SIG-M5 treated with dmso at 0.1 percent for 504 hours (cell line): ENCODE data around the gene FBXO45.
A peak's percentile ranks its signal among the peaks of the same experiment; 100 is the strongest.
"Not testable (repeated sequence)": the region's sequence is repeated elsewhere in the genome, so short reads cannot be mapped to it uniquely, and the experiment has no call there.

Experiments used
- DNase-seq: peaks from one replicate; lab custom pipeline; 2025; ENCODE audit not compliant: unreplicated experiment; lab: John Stamatoyannopoulos, UW

The FBXO45 gene

DNA sequence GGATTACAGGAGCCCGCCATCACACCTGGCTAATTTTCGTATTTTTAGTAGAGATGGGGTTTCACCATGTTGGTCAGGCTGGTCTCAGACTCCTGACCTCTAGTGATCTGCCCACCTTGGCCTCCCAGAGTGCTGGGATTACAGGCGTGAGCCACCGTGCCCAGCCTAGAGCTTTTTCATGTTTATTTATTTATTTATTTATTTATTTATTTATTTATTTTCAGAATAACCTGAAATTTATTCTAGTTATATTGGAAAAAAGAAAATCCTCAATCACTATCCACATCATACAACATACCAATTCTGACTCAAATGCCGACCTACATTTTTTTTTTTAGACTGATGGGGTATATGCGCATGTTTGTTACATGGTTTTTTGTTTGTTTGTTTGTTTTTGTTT lies 46.8 kb downstream of the FBXO45 start:
- DNase-seq = not testable (repeated sequence)

DNA sequence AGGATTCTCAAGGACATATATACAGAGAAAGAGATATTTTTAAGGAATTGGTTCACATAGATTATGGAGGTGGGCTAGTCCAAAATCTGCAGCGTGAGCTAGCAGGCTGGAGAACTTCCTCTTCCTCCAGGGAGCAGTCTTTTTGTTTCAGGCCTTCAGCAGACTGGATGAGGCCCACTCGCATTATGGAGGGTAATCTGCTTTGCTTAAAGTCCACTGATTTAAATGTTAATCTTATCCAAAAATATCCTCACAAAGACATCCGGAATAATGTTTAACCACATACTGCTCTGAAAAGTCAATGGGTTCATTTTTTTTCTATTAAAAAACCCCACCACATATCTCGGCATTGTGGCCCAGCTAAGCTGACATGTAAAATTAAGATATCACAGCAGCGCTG lies 48.8 kb downstream of the FBXO45 start:
- DNase-seq = peak; percentile 66

GRCh38 chr3:196619223-196619622 lies 50.8 kb downstream of the FBXO45 start:
- DNase-seq = no peak

DNA sequence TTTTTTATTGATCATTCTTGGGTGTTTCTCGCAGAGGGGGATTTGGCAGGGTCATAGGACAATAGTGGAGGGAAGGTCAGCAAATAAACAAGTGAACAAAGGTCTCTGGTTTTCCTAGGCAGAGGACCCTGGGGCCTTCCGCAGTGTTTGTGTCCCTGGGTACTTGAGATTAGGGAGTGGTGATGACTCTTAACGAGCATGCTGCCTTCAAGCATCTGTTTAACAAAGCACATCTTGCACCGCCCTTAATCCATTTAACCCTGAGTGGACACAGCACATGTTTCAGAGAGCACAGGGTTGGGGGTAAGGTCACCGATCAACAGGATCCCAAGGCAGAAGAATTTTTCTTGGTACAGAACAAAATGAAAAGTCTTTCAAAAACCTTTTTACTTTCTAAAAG lies 51.2 kb downstream of the FBXO45 start:
- not testable (repeated sequence) for DNase-seq

- peak; percentile 99 for DNase-seq
Measured at GRCh38 chr3:196620161-196620604, 51.7 kb downstream of the FBXO45 start.

GRCh38 chr3:196620684-196621083 lies 52.2 kb downstream of the FBXO45 start:
- no peak for DNase-seq

GRCh38 chr3:196621611-196622010 lies 53.2 kb downstream of the FBXO45 start:
- DNase-seq = no peak

DNA sequence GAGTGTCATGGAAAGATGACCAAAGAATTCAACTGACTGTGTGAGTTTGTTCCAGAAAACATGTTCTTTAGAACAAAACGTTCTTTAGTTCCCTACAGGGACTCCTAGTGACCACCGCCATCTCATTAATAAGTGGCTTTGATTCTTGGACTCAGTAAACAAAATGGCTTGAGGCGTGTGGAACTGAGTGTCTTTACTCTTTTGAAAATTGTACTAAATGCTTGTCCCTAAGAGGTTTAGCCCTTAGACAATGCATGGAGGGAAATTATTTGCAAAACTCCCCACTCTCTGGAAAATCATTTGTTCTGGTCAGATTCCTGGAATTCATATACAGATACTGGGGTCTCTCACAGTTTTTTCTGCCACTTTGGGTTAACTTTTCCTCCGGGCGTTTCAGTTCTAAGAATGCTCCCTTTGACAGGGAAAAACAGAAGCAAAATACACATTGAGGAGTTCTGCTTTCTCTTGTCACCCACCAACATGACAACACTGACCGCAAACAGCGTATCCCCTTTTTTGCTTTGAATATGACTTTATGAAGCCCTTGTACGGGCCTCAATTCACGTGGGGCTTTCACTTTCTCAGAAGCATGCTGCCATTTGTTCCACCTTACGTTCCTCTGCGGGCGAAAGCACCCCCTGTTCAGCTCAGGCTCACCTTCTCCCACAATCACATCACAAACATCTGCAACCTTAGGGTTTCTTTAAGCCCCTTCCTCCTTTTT lies 55.8 kb downstream of the FBXO45 start:
- peak; percentile 97 for DNase-seq

DNA sequence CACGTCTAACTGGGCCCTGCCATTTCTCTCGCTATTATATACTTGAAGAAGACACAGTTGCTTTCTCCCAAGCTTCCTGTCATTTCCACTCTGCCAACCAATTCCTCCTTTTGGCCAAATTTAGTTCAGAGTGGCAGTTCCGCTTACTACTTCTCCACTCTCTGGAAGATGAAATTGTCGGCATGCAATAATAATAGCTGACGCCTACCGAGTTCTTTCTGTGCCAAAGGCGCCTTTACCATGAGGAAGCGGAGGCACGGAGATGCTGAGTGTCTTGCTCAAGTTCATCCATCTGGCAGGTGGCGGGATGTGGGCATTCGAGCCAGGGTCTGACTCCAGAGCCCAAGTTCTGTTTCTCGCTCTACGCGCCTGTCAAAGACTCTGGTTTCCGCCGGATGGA lies 56.4 kb downstream of the FBXO45 start:
- peak; percentile 98 for DNase-seq

DNA sequence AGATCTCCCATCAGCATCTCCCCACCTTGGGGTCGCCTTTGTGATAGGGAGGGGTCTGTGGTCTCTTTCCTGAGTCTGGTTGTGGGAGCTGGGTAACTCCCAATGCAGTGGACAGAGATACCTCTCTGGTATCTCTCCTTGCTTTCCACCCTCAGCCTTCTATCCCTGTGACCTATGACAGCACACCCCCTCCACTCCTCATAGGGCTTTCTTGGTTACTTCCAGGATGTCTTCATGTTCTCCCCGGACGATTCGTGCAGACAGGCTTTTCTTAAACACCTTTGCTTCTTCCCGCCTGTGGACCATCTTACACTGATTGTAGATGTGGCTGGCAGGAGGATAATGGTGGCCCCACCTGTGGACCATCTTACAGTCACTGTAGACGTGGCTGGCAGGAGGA lies 56.9 kb downstream of the FBXO45 start:
- peak; percentile 76 for DNase-seq

GRCh38 chr3:196627918-196628231 lies 59.4 kb downstream of the FBXO45 start:
- DNase-seq = no peak

- DNase-seq = peak; percentile 43
Measured at GRCh38 chr3:196629228-196629627, 60.8 kb downstream of the FBXO45 start.

DNA sequence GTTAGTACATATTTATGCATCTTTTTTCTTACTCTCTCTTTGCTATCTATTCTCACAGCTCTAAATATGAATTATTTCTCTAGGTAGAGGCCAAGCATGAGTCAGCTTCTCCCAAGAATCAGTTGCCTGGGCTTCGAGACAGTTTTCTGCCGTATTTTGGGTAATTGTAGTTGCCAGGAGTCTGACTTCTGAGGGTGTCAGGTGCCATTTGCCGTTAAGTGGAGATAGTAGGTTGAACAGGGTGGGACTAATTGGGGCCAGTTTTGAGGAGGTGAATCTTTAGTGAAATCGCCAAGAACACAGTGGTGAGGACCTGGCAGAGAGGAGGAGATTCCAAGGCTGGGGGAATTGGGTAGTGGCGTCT lies 63.2 kb downstream of the FBXO45 start:
- DNase-seq = peak; percentile 85

DNA sequence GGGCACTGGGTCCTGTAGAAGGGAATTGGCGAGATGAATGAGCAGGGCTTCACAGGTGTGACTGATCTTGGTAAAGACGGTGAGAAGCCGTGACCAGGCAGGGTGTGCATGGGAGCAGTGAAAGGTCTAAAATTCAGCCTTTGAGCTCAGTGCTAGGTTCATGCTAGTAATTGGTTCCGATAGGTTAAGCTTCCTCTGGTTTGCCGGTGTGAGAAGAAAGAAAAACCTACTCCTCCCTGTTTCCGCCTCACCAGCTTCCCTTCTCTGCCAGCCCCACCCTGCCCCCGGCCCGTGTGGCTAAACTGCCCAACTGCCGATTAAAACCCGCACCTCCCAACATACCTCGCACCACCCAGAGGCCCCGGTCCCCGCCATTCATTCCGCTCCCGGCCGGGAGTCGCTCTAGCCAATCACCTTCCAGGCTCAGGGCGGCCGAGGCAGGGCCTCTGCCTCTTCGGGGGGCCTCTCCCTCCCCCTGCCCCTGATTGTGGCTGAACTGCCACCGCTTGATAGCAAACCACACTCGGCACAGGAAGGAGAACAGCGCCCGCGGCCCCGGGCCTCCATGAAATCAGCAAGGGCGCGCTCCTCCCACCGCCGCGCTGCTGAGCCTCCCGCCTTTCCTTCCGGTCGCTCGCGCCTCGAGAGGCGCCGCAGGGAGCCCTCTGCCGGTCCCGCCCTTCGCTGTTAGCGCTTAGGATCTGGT lies 63.7 kb downstream of the FBXO45 start:
- peak; percentile 100 for DNase-seq

DNA sequence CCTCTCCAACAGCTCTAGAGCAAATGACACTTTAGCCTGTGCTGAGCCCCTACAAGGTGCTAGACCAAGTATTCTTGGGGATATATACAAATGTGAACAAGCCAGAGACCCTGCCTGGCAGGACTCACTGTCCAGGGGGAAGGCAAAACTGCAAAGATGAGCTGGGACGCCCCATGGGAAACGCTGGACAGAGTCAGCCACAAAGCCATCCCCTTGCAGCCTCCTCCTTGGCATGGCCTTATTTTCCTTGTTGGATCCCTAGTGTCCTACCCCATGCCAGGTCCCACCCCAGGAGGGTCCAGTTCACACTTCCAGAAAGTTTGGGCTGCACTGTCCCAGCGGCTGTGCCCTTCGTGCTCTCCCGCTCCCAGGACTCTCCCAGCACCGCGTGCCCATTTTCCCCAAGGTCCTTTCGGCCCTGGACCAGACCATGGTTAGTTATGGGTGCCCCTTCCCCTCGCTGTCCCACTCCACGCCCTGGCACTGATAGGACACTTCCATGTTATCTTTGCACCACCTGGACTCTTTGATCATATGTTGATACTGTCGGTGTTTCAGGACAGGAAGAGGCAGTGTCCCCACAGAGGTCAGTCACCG lies 65.2 kb downstream of the FBXO45 start:
- peak; percentile 33 for DNase-seq

DNA sequence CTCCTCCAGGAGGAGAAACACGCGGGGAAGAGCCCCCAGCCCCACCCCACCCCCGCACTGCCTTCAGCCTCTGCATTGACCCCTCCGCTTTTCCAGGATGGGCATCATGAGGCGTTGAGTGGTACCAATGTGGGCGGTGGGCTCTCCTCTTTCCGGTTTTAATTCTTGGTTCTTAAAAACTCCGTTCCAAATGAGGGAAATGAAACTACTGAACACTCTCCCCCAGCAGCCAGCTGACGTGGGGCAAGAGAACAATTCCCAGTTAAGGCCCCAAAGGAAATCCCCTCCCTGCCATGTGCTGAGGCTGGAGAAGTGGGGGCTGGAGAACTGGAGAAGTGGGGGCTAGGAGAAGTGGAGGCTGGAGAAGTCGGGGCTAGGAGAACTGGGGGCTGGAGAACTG lies 65.8 kb downstream of the FBXO45 start:
- DNase-seq = peak; percentile 98

GRCh38 chr3:196634829-196635228 lies 66.4 kb downstream of the FBXO45 start:
- peak; percentile 62 for DNase-seq

DNA sequence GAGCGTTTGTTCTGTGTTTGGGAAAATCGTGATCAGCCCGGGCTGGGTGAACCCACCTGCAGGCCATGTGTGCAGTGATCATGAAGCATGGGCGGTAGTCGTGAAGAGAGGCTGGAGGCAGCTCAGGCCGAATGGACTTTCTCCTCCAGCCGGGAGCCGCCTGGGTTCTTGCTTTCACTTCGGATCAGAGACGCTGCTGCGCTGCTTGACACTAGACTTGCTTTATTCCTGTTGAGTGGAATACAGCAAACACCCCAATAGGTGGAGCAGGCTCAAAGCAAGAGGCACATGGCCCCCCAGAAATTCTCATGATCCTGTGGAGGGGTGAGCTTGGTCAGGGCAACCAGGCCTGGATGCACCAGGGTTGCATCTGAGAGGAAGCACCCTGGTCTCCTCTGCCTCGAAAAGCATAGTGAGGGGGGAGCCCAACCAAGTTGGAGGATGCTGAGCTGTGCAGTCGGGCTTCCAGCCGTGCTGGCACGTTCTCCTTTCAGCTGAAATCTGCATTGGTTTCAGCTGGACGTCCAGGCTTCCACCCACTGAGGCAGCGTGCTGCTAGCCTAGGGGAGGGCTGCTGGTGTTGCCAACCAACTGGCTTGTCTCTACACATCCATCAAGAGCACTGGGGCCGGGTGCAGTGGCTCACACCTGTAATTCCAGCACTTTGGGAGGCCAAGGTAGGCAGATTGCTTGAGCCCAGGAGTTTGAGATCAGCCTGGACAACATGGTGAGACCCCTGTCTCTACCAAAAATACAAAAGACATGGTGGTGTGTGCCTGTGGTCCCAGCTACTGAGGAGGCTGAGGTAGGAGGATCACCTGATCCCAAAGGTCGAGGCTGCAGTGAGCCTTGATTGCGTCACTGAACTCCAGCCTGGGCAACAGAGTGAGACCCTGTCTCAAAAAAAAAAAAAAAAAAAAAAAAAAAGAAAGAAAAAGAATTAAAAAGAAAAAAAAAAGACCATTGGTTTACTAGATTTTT lies 68.2 kb downstream of the FBXO45 start:
- DNase-seq = peak; percentile 63

- peak; percentile 58 for DNase-seq
Measured at GRCh38 chr3:196637941-196638340, 69.5 kb downstream of the FBXO45 start.
